NCI-H146 (cell line): Measurements from ENCODE around the gene CDR2.

Experiments
- DNase-seq: peaks from one replicate; lab custom pipeline; 2025; lab: John Stamatoyannopoulos, UW

CDR2 gene

DNA sequence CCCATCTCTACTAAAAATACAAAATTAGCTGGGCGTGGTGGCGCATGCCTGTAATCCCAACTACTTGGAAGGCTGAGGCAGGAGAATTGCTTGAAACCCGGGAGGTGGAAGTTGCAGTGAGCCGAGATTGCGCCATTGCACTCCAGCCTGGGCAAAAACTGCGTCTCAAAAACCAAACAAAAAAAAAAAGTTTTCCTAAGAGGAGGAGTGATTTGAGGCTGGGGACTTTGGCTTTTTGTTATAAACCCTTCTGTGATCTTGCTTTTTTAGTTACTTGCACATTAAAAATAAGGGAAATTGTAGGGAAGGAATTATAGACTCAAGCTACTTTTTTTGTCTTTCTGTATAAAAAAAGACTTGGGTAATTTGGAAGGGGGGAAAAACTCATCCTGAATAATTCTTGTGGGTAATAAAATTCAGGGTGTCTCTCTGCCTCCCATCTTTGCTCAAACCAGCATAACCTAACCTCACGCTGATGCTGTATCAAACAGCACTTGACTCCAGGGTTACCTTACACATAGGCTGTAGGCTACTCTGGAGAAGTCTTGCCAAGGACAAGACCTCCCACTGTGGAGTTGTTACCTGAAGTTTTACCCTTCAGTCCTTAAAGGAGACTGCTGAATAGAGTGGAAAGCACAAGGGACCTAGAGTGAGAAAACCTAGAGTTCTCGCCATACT is 1.7 kb upstream of the CDR2 start:
- no peak for DNase-seq

DNA sequence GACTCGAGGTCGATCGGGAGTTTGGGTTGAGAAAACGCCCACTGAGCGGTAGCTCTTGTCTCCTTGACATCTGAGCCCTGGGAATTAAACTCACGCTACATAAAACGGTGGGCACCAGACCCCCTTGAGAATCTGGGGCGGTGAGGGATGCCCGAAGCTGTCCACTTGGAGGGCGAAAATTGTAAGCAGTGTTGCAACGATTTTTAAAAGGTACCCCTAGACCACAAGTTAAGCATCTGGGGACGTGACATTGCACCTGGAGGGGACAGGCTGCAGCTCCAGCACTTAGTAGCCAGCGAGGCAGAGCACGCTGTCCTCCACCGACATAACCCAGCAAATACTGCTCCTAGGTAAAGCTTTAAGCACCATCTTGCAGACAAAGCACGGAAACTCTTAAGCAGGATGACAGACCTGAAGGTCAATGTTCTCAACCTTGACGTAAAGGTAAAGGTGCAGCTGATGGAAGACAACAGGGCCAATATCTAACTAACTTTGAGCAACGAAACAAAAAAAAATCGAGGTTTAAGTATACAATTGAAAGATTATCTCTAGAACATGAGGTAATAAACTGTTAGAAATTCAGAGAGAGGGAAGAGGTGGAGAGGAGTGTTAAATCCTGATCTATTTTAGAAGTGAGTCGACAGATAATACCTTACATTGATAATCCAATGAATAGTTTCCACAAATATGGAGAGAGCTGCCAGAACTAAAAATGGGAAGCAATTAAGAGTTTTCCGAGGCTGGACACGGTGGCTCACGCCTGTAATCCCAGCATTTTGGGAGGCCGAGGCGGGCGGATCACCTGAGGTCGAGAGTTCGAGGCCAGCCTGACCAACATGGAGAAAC is 921 bp upstream of the CDR2 start:
- peak; percentile 40 for DNase-seq

DNA sequence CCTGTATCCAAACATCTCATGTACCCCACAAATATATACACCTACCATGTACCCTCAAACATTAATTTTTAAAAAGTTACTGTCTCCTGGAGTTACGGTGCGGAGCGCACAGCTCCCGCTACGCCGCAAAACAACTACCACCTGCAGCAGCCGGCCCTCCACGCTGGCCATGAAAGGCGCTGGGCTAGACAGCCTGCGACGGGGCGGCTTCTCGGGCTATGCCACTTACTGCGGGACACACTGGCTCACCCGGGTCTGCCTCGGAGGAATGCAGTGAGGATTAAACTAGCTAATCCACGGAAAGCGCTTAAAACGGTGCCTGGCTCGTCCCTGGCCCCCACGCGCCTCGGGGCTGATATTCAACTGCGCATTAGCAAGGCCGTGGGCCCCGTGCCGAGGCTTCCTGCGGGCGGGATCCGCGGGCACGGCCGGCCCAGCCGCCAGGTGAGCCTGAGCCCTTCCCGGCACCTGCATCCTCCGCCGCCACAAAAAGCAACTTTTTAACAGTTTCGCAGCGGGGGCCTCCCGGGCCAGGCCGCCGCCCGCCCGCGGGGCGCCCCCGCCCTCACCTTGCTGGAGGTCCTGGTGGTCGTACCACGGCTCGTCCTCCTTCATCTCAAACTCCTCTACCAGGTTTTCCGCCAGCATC is 633 bp downstream of the CDR2 start:
- DNase-seq = peak; percentile 65

DNA sequence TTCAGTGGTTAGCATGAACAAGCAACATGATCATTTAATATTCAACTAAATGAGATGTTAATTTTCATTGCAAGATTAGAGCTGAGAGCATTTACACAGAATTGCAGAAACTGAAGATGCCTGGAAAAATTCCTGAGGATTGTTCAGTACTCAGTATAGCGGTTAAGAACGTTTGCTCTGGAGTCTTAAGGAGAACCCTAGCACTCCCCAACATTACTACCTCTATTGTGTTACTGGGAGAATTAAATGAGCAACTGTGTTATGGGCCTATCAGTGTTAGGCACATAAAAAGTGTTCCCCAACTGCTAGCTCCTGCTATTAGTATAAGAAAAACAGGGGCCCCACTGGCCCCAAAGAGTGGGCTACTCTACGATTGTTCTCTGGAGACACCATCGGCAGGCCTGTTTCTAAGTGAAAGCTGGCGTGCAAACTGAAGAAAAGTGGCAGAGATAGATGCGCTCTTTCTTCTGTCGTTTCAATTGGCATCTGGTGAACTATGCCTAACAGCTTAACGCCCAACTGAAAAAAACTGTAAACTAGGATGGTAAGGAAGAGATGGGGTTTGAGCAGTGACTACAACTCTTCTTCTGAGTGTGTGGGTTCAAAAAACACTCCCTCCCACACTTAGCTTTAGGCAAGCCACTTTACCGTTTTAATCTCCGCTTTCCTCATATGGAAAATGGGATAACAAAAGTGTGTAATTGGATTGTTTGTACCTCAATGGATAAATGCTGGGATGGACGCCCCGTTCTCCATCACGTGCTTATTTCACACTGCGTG is 1.3 kb downstream of the CDR2 start:
- DNase-seq = no peak

DNA sequence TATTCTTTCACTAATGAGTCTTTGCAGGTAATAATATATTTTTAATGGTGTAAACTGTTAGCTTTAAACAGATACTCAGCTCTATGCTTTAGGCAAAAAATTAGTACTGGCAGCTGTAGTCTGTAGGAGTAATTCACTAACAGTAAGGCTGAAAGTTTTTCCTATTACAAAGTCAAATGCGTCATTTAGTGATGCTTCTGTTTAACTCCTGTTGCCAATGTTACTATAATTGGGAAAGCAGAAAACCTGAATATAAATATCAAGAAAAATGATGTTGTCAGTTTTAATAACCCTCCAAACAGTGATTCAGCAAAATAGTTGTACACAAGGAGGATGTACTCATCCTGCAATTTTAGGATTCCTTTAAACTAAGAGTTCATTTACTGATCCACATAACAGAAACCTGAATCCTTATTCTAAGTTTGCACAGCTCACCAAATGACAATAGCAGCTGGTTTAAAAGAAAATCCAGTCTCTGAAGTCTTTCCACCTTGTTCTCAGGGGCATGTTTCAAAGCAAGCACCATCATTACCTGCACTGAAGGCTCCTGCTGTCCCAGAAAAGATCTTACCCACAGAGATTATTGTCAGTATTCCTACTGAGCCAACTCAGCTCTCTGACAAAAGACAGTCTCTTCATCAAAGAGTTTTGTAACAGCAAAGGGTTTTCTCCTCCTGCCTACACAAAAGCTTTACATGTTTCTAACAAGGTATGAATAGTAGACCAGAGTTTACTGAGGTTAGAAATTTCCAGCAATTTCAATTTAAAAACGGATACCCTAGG is 4.2 kb downstream of the CDR2 start:
- DNase-seq = no peak

DNA sequence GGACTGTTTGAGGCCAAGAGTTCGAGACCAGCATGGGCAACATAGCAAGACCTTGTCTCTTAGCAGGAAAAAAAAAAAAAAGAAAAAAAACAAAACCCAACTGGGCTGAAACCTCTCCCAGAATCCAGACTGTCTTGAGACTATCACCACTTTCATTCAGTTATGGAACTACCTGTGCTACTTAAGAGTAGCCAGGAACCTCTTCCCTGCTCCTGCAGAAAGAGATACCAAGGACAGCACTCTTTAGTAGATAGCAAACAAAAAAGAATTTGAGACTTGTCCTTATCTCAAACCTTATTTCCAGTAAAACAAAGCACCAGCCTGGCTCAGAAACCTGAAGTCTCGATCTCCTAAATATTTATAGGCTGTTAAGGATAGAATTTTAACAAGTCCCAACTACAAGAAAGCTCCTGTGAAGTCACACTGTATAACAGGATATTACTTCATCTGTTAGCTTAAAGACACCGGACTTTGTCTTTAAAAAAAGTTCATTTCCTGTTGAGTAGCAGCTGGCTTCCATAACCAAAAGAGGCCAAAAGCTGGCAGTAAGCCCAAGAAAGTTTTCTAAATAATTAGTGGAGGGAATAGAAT is 5.1 kb downstream of the CDR2 start:
- DNase-seq = peak; percentile 10

DNA sequence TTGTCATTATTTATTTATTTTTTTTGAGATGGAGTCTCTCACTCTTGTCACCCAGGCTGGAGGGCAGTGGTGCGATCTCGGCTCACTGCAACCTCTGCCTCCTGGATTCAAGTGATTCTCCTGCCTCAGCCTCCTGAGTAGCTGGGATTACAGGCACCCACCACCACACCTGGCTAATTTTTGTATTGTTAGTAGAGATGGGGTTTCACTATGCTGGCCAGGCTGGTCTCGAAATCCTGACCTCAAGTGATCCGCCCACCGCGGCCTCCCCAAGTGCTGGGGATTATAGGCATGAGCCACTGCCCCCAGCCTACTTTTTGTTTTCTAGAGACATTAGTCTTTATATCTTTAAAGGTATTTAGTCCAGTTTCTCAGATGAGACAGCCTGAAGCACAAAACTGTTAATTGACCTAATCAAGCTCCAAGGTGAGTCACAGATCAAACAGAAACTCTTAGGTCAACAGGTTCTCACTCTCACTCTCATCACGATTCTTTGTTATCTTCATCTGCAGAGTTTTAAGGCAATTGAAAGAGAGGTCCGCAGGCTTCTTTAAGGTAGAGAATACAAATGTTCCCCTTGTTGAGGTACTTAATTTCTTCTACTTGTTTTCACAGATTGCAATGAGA is 6.1 kb downstream of the CDR2 start:
- peak; percentile 45 for DNase-seq

DNA sequence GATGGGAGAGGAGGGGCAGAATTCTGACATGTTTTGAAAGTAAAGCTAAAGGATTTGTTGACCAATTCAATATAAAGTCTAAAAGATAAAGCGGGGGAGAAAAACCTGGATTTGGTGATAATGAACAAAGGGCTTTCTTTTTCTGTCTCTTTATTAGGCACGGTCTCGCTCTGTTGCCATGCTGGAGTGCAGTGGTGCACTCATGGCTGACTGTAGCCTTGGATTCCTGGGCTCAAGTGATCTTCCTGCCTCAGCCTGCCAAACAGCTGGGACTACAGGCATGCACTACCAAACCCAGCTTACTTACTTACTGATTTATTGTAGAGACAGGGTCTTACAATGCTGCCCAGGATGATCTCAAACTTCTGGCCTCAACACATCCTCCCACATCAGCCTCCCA is 7.5 kb downstream of the CDR2 start:
- no peak for DNase-seq

DNA sequence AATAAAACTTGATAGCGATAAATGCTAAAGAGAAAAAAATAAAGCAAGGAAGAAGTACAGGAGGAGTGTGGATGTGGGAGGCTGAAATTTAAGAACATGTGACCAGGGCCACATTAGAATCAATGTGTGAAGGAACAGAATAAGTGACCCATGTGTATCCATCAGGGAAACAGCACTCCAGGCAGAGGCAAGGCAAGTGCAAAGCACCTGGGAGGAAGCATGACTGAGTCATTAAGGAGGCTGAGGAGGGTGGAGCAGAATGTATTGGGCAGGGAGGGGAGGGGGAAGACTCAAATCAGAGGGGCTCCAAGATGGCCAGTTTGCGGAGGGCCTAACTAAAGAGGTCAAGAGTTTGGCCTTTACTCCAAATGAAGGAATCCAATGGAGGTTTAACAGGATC is 8.0 kb downstream of the CDR2 start:
- no peak for DNase-seq

DNA sequence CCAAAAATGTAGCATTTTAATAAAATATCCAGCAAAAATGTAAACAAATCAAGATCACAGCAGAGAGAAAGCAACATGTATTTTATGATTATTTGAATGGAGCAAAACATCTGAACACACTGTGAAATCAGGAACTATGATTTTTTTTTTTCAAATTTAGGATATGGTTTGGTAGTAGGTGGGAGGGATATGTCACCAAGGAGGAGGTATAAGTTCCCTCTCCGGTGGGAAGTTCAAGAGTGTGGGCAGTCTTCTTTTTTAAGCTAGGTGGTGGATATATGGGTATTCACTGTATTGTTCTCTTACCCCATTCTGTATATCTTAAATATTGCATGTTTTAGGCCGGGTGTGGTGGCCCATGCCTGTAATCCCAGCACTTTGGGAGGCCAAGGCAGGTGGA is 10.2 kb downstream of the CDR2 start:
- no peak for DNase-seq

DNA sequence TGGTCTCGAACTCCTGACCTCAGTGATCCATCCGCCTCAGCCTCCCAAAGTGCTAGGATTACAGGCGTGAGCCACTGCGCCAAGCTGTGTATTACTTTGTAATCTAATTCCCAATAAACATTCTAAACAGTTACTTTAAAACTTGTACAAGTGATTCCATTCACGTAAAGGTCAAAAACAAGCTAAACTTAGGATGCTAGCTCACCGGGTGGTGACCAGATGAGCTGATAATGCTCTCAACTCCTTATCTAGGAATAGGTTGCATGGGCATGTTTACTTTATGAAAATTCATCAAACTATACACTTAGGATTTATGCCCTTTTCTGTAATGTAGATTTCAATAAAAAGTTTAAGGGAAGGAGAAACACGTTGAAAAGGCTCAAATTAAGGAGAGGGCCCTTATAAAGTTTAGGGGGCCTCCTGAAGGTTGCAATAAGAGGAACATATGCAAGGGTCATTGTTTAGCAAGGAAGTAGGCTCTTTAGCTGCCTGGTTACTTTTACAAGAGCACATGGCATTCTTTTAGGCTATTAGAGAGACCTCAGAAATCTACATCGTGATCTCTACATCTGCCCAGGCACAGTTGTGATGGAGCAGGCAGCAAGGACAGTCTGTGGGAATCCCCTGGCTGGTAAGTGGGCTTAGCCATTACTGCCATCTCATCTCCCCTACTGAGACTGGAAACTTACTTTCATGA is 13.3 kb downstream of the CDR2 start:
- DNase-seq = no peak

DNA sequence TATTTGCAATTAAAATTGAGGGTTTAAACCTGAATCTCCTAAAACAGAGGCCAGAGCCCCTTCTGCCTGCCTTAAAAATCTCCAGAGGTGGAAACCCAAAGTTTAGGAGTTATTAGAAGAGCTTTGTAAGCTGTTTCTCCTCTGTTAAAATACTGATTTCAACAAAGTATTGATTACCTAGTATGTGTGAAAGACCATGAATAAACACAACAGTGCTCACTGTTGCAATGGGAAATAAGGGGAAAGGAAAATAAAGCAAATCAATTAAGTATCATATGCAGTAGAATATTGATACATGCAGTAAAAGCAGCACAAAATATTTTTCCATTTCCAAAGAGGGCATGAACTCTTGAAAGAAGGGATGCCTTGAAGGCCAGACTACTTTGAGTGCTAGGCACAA is 14.7 kb downstream of the CDR2 start:
- no peak for DNase-seq

DNA sequence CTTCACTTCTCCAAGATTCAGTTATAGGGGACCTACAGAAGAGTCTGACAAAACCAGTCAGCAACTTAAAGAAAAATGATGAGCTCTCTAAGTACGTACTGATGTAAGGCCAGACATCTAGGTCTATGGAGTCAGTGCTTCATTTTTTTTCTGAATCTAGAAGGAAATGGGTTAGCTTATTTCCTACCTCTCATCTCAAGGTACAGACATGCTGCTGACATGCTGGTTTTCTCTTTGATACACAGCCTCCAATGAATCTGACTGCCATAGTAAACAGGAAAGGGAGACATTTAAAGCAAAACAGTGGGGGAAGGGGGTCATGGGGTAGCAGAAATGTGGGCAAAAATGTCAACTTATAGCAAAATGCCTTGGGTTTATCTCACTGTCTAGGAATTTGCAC is 16.4 kb downstream of the CDR2 start:
- DNase-seq = no peak

DNA sequence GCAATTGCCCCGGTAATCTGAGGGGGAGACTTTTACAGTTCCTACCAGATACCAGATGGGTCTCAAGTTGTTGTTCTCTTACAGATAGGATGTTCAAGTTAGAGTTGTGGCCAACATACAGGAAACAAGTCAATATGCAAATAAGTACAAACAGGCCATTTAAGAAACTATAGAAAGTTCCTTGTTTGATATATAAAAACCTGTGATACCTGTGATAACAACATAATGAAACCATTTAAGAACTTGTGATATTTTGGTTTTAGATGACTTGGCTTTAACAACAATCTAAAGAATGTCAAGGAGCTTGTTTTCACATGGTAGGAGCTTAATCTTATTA is 16.8 kb downstream of the CDR2 start:
- no peak for DNase-seq

DNA sequence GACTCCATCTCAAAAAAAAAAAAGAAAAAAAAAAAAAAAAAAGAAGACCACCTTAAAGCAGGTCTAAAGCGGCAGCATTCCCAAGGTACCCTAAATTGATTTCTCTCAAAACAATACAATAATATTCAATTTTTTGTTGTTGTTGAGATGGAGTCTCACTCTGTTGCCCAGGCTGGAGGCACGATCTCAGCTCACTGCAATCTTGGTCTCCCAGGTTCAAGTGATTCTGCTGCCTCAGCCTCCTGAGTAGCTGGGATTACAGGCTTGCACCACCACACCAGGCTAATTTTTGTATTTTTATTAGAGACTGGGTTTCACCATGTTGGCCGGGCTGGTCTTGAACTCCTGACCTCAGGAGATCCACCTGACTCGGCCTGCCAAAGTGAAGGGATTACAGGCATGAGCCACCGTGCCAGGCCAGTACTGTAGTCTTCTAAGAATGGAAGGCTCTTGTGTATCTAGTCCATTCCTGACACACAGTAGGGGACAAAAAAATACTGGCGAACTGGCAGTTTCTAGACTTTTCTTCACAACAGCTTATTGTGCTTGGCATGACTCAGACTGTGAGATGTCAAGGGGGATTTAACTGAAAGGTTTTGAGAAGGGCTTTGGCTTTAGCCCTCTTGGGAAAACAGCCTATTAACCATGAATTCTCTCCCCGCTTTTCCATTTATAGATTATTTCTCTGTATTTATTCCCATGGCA is 17.3 kb downstream of the CDR2 start:
- no peak for DNase-seq

DNA sequence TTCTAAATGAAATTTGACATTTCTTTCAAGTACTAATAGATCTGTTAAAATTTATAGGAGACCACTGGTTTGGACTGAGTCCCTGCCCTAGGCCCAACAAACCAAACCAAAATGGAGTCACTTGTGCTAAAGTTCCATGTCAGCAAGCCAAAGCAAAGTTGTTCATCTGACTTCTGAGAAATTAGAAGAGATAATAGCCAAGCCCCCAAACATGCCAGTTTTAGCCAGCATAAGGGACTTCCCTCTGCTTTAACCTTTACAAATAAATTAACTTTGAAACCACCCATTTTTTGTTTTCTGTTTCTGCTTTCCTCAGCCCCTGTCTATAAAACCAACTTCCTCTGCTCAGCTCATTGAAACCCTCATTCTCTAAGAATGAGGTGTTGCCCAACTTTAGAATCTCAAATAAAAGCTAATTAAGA is 18.9 kb downstream of the CDR2 start:
- no peak for DNase-seq

DNA sequence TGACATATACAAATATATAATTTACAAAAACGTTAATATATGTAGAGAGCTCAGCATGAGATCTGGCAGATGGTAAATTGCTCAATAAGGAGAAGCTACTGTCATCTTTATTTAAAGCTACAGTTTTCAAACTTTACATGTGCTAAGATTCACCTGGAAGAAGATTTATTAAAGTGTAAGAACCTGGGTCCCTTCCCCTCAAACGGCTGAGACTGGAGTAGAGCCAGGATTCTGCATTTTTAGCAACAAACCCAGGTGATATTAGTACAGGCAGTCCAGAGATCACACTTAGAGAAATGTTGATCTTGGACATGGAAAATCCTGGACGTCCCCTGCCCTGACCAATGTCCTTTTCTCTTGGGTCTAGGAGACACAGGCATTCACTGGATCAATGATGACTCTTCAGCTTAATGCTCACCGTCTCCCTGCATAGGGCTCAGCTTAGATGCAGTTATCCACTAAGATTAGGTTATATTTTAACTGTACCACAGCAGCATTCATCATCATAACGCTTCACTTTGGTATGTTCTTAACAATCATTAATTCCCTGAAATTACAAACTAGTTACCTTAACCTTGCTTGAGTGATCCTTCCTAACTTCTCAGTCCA is 20.4 kb downstream of the CDR2 start:
- DNase-seq = no peak

DNA sequence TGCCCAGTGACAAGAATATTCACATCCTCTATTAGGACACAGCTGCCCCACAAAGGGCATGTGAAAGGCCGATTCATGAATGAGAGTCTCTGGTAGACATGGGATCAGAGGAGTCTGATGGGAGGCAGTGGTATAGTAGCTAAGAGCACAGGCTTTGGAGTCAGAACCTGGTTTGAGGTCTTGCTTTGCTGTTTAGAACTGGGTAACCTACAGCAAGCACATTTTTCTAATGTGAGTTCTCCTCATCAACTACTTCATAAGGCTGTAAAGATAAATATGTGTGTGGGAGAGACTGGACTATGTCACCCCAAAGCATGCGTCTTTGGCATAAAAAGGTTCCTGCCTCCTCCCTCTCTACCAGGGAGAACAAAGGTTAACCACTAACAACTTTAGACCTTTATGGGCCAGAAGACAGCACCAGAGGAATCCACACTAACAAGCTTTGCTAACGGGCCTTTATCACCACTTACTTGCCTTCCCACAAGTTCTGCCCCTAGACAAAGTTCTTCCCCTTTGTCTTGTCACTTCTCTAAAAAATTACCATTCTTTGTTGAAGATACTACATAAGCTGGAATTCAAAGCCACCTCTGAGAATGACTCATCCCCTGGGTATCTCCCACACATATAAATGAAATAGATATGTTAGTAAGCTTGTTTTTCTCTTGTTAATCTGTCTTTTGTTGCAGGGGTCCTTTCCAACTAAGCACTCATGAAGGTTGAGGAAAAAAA is 21.1 kb downstream of the CDR2 start:
- DNase-seq = no peak
